GM21515 (cell line): ENCODE results near the gene MSMP.

Experiments
- ATAC-seq: cut with Tn5 transposase; IDR thresholded peaks from one replicate; pipeline ENCODE4 v1.9.1; 2021; ENCODE audit not compliant: unreplicated experiment

Gene MSMP, protein sequence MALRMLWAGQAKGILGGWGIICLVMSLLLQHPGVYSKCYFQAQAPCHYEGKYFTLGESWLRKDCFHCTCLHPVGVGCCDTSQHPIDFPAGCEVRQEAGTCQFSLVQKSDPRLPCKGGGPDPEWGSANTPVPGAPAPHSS

DNA sequence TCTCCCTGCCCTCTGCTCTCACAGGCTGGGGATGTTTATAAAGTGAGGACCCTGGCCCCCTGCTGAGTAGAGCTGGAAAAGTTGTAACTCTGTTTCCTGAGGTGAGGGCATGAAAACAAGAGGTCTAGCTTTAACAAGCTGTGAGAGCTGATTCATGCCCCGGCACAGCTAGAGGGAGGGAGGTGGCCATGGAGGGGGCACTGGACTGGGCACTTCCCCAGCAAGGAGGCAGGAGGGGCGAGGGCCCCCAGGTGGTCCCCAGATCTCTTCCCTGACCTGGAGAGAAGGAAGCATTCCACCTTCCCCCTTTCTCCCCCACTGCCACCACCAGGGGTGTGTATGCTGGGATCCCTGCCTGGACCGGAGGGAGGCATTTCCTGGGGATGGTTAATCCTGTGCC is at the start of gene MSMP:
MSMP (minus strand) TSS at position 13 of the 400 bp plus-strand sequence. CDS start 147 bp downstream, outside the sequence.
- no peak for ATAC-seq

DNA sequence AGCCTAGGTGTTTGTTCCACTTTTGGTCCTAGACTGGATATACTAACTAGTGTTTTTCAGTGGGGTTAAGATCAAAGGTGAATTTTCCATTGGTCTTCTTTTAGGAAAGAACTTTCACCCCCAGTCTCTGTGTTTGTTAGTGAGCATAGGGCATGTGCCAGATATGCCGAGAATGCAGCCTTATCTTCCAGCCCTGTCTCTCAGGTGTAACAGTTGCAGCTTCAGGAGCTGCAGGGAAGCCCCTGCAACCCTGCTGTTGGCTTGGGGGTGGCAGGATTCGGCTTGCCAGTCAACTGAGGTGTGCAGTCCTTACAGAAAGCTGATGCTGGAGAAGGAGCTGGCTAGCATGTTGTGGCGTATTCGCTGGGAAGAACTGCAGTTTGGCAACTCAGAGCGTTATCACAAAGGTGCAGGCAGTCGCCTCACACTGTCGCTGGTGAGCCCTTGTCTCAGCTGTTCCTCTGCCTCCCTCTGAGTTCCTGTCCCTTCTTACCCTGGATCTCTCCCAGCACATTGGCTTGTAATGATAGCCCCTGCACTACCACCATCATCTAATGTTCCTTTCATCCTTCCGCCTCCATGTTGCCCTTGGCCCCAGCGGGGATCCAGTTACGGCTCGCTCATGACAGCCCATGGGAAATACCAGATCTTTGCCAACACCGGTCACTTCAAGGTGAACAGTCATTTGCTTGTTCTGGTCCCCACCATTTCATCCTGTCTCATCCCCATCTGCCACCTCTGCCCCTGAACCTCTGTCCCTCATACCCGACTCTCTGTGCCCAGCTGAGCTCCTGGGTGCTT is 47.5 kb upstream of the MSMP start:
- ATAC-seq, result no peak

DNA sequence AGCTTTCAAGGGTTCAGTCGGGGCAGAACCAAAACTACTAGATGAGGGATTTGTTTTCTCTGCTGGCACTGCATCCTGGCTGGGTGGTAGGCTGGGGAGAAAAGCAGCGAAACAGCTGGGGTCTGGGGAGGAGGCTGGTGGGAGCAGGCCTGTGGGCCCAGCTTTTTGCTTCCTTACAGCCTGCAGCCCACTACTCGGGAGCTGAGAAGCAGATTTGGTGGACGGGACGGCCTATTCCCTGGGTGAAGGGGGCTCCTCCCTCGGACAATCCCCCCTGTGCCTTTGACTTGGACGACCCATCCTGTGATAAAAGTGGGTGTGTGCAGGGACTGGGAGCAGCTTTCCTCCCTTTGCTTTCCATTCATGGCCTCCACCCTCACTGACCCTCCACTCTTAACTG is 46.5 kb upstream of the MSMP start:
- ATAC-seq, result no peak

DNA sequence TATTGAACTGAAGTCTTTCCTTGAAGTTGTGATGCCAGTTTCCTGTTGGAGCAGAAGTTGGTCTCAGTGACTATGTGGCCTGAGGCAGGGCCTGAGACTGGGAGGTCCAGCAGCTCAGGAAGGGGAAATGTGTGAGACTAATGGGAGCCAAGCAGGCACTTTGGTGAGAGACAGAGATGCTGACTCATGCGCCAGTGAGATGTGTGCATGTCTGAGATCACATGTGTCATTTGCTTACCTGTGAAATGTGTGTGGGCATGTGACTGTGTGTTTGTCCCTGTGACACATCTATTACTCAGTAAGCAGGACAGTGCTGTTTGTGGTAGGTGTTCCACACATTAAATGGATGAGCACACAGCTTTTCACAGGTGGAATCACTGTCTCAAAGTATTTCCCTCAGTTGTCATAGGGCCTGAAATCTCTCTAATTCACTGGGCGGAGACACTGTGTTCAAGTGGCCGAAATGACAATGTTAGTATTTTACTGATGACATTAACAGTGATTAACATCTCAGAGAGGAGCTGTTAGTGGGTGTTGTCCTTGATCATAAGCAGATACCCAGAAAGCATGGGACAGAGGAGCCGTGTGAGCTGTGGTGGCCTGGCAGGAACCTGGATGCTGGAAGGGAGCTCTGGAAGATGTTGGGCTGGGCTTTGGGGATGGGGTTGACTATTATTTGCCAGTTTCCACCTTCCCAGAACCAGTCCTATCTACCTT is 44.7 kb upstream of the MSMP start:
- no peak for ATAC-seq

DNA sequence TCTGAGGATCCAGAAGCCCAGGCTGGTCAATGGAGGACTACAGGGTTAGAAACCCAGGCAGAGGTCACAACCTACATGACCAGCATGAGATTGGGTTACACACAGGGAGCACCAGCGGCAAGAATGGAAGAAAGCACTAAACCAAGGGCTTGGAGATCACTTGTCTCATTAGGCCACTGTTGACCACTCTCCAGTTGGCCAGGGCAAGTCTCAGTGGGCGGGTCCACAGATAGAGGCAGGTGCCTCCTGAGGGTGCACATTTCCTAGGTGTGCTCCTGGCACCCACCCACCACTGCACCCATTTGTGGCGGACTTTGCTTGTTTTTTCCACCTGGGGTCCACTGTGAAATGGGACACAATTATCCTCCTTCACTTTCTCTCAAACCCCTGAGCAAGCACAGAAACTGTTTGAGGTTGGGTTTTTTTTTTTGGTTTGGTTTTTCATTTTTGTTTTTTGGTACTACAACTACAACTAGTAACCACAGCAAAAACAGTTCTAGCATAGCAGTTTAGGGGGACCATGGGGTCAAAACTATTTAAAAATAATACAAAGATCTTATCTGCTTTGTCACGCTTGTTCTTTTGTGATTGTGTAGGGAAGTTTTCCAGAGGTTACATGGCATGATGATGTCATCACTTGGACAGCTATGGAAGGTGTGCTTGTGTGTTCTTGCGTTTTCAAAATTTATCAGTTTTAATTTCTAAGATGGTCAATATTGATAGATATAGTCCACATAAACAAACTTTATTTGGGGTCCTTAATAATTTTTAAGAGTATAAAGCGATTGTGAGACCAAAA is 43.4 kb upstream of the MSMP start:
- no peak for ATAC-seq

DNA sequence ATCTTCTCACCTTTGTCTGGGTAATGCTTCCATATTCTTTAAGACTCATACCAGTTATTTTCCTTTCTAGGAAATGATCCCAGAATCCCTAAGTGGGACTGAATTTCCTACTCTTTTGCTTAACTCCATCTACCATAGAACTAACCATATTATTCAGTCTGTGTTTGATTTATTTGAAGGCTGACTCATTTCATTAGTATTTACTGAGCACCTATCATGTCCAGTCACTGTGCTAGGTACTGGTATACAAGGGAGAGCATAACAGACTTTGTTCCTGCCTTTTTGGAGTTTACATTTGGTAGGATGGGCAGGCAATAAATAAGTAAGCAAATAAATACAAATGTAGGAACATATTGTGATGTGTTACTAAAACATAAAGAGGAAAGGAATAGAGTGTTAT is 41.6 kb upstream of the MSMP start:
- ATAC-seq, result no peak

DNA sequence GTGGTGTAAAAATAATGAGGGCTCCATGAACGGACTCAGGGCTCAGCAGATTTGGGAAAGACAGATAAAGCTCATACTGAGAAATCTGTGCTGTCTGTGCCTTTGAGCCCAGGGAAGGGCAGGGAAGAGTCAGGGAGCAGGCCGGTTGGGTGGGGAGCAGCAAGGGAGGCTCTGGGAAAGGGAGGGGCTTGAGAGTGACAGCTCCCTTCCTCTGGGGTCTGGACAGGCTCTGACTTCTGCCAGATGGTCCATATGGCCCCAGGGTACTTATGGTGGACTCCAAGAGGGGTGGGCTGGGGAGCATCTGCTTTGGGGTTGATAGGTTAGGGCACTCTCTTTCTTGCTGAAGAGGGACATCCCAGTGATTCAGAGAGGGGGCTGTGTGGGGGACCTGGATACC is 39.4 kb upstream of the MSMP start:
- ATAC-seq, result no peak

DNA sequence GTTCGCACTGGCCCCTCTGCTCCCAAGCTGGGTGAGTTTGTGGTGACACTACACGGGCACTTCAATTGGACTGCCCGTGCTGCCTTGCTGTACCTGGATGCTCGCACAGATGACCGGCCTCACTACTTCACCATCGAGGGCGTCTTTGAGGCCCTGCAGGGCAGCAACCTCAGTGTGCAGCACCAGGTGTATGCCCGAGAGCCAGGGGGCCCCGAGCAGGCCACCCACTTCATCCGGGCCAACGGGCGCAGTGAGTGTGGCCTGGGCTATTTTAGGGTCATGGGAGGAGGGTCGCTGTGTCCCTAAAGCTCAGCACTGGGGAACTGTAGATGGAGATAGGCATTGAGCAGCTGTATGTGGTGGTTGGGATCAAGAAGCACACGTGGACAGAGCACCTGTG is 38.8 kb upstream of the MSMP start:
- ATAC-seq, result no peak

DNA sequence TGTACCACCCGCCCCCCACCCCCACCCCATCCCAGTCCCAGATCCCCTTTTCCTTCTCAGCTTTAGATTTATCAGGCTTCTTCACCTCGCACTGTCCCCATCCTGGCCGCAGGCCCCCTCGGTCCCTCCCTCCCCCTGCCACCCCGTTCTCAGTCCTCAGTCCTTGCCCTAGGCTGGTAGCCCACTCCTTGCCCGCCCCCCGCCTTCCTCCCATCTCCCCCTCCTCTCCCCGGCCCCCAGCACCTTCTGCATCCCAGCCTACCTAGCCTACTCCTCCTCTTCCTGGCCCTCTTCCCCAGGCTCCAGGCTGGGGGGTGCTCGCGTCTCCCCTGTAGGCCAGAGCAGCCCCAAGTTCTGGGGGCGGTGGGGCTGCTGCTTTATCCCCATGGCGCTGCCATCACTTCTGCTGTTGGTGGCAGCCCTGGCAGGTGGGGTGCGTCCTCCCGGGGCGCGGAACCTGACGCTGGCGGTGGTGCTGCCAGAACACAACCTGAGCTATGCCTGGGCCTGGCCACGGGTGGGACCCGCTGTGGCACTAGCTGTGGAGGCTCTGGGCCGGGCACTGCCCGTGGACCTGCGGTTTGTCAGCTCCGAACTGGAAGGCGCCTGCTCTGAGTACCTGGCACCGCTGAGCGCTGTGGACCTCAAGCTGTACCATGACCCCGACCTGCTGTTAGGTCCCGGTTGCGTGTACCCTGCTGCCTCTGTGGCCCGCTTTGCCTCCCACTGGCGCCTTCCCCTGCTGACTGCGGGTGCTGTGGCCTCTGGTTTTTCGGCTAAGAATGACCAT is 38.1 kb upstream of the MSMP start:
- ATAC-seq, result no peak

DNA sequence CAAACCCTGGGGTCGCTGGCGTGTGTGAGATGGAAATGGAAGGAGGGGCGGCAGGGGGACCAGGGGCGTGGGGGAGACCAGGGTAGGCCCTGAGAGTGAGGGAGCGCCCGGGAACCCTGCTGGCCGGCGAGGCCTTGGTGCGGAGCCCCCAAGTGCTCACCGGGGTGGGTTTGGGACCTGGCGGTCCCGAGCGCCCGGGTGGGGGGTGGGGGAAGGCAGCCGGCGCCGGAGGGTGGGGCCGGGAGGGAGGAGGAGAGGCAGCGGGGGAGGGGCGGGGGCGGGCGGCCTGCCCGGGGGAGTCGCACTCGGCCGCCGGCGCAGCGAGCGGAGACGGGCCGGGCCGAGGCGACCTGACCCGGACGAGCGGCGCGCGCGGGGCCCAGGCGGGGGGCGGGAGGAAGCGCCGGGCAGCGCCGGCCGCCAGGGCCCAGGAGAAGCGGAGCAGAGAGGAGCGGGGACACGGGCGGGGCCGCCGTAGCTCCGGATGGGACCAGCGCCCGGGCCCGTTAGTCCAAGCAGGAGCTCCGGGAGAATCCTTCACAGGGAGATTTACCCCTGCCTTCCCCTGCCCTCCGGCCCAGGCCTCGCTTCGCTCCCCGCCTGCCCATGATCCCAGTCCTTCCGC is 37.3 kb upstream of the MSMP start, which contains the start of gene NPR2:
NPR2 (plus strand) TSS at position 295 of the 625 bp plus-strand sequence. CDS start 818 bp downstream, outside the sequence.
- ATAC-seq, result no peak

DNA sequence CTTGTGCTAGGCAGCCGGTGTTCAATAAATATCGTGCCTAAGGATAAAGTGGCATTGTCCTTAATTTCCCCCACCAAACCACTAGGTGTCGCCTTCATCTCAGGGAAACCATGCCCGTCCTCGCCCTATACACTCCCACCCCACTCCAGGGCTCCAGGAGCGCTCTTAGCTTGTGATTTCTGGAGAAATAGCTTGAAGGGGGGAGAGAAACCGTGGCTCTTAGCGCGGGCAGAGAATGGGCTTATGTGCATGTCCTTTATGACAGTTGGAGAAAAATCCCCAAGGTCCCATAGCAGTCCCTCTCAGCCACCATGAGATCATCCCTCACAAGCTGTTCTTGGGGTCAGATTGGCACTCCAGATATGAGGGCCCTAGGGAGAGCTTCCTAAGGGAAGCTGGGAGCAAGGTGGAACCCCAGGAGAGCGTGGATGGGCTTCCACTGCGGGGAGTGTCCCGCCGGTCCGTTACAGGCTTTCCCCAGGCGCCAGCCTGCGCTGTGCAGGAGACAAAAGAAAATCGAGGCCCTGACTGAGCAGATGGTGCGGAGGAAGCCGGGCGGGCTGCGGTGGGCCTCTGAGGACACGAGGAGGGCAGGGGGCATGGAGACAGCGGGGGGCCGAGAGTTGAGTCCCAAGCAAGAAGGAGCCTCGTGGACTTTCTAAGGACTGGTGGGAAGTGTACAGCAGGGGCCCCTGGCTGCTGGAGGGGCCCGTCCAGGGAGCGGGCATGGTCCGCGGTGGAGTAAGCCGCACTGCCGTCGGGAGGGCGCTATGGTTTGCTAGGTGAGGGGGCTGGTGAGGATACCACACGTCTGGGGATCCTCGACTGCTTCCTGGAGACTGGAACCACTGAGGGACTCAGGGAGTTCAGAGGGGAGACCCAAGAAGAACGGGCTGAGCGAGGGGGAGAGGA is 36.6 kb upstream of the MSMP start:
- no peak for ATAC-seq

DNA sequence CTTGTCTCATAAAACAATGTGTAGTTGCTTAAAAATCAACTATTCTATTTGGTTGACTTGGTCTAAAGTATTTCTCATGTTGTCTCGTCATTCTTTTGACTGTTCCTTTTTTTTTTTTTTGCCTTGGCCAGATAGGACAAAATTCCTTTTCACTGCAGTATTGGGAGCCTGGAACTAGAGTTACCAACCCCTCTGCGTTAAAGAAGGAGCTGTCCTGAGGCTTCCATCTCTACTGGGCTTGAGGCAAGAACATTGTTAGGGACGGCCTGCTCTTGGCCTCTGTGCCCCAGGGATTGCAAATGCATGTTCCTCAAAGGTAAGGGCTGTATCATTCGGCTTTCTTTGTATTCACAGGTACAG is 35.9 kb upstream of the MSMP start:
- ATAC-seq, result no peak

DNA sequence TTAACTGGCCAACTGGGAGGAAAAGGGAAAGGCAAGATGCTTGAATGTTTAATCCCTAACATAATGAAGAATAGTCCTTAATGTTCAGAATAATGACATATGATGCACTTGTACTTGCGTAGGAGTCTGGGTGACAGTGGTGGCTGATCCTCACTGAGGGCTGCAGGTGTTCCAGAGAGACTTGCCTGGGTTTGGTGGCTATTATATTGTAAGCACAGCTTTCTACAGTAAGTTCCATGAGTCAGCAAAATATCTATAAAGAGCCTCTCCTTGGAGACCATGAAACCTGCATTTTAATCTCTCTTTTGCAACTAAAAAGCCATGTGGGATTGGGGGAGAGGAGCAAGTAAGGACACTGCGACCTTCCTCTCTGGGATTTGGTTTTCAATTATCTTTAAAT is 35.5 kb upstream of the MSMP start:
- ATAC-seq, result no peak

DNA sequence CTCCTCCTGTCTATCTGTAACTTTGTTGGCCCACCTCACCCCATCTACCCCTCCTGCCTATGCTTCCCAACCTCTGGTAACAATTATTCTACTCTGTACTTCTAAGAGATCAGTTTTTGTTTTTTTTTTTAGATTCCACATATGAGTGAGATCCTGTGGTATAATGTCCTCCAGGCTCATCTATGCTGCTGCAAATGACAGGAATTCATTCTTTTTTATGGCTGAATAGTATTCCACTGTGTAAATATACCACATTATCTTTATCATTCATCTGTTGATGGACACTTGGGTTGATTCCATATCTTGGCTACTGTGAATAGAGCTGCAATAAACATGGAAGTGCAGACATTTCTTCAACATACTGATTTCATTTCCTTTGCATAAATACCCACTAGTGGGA is 29.3 kb upstream of the MSMP start:
- ATAC-seq, result no peak

DNA sequence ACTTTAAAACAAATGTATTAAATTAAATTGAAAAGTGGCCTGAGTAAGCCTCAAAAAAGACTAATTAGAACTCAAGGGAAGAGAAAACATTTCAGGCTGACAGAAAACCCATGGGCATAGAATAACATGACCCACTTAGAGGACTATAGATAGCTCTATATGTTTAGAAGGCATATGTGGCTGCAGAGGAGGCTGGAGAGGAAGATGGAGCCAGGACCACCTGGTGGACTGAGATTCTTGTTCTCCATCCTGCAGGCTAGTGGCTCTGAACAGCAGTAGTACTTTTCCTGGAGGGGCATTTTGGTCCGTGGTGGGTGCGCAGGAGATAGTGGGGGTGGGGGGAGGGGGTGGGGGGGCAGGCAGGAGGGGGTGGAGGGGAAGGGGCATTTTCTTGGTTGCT is 27.0 kb upstream of the MSMP start:
- ATAC-seq, result no peak

DNA sequence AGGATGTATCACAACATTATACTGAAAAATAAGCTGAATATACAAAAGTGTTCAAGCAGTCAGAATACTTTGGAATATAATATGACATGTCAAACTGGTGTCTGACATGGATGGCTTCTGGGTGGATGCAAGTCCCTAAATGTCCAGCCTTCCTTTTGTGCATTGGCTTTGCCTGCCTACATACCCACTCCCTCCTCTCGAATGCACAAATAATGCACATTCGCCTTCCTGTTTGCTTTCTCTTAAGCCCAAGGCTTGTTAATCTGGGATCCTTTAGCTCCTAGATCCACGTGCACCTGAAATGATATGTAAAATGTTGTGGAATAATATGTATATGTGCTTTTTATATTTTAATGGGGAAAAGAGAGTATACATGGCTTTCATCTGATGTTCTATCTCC is 24.4 kb upstream of the MSMP start:
- ATAC-seq, result no peak

DNA sequence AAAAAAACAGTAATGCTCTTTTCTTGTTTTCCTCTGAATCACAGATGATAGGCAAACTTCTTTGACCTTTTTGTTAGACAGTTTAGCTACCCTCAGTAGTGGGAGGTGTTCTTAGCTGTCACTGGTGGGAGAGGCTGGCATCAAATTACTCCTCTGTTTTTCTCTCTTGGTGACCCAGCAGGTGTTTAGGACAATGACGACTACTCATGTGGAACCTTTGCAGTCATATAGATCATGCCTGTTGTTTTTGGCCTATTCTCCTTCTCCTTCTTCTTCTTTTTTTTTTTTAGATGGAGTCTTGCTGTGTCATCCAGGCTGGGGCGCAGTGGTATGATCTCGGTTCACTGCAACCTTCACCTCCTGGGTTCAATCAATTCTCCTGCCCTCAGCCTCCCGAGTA is 21.9 kb upstream of the MSMP start:
- ATAC-seq, result no peak

DNA sequence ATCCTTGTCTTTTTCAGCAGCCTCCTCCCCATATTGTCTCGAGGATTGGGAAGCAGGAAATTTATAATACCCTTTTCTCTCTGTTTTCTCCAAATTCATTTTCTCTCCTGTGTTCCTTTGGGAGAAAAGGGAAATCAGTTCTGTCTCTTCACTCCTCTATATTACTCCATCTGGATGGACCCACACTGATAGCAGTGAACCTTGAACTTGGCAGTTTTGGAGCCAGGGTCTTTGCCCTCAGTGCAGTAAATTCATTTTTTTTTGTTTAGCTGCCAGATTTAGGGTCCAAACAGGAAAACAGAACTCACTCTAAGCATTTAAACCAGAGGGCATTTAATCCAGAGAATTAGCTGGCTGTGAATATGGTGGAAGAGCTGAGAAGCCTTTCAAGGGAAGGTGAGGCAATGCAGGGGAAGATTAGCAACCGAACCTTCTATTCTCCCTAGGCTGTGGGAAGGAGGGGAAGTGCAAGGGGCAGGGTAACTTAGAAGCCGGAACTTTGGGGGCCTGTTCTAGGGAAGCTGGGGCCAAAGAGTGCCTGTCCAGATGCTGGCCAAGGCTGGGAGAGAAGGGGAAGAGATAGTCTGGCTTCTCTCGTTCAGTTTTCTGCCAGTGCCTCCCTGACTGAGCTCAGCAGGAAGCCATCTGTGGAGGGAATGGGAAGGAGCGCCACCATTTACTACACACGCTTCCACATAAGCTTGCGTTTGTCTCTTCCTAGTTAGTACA is 21.0 kb upstream of the MSMP start:
- no peak for ATAC-seq
